Measurements from ENCODE around the gene FSIP1.

The FSIP1 gene

DNA sequence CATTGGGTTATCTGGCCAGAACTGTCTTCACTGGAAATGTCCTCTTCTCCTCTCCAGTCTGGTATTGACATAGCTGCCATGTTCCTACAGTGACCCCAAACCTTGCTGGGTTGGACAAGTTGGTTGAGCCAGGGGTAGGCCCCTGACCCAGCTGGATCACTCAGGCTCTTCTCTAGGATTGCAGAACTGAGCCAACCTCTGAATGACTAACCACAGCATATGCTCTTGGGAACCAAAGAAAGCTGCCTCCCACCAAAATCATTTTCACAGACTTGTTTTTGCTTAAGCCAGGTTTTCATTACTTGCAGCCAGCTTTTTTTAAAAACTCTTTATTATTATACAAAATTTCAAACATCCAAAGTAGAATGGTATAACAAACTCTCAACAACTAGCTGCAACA lies 41.4 kb downstream of the FSIP1 start:
- DNase-seq (ENCODE audit: low read depth): peak; percentile 53
- no peak for TF ChIP-seq CTCF (conservative IDR thresholded peaks at IDR 0.05; ENCODE audit: low read depth, low read length)
- no peak overlapping the region for H3K4me3 ChIP-seq (ENCODE audit: low read depth, low read length)

GRCh38 chr15:39738998-39739397 lies 43.6 kb downstream of the FSIP1 start:
- no peak for DNase-seq (ENCODE audit: low read depth)
- TF ChIP-seq CTCF (conservative IDR thresholded peaks at IDR 0.05; ENCODE audit: low read depth, low read length): no peak
- H3K4me3 ChIP-seq (ENCODE audit: low read depth, low read length): no peak overlapping the region

GRCh38 chr15:39737196-39737550 lies 45.5 kb downstream of the FSIP1 start:
- no peak for DNase-seq (ENCODE audit: low read depth)
- H3K4me3 ChIP-seq (ENCODE audit: low read depth, low read length): no peak overlapping the region
- TF ChIP-seq CTCF (conservative IDR thresholded peaks at IDR 0.05; ENCODE audit: low read depth, low read length): no peak

DNA sequence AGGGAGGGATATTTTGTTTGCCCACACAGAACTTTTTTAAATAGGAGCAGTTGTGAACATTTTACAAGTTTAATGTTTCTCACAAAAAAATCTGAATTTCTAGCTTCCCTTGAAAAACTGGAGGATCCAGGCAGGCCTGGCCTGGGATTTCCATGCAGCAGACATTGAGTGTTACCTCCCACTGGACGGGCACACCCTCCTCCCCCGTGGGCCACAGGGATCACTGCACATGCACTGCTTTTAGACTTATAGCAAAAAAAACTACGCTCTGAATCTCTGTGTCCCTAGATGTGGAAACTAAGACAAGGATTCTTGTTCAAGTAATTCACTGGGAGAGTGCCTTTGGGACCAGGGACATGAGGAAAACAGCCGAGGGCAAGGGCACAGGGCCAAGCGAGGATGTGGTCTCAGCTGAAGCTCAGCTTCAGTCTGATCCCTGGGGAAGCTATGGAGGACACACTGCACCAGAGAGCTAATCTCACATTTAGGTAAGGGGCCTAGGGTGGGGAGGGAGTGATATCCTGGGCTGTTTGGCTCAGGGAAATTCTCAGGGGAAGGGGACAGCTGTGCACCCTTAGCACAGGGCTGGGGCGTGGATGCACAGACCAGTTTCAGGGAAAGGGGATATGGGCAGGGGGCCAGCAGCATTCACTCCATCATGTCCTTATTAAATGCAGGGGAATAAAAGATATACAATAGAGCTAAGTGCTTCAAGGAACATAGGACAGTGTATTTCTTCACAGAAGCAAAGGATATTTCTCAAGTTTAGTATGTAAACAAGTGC lies 46.0 kb downstream of the FSIP1 start:
- no peak for TF ChIP-seq CTCF (conservative IDR thresholded peaks at IDR 0.05; ENCODE audit: low read depth, low read length)
- no peak overlapping the region for H3K4me3 ChIP-seq (ENCODE audit: low read depth, low read length)
- no peak for DNase-seq (ENCODE audit: low read depth)

- TF ChIP-seq CTCF (conservative IDR thresholded peaks at IDR 0.05; ENCODE audit: low read depth, low read length): no peak
- no peak for DNase-seq (ENCODE audit: low read depth)
Measured at GRCh38 chr15:39735120-39735717, 47.4 kb downstream of the FSIP1 start.

GRCh38 chr15:39731266-39731665 lies 51.4 kb downstream of the FSIP1 start:
- TF ChIP-seq CTCF (conservative IDR thresholded peaks at IDR 0.05; ENCODE audit: low read depth, low read length): no peak
- DNase-seq (ENCODE audit: low read depth): no peak

More at GRCh38 chr15:39735120-39735717, 47.4 kb downstream of the FSIP1 start:
- H3K4me3 ChIP-seq (ENCODE audit: low read depth, low read length): no peak overlapping the region

DNA sequence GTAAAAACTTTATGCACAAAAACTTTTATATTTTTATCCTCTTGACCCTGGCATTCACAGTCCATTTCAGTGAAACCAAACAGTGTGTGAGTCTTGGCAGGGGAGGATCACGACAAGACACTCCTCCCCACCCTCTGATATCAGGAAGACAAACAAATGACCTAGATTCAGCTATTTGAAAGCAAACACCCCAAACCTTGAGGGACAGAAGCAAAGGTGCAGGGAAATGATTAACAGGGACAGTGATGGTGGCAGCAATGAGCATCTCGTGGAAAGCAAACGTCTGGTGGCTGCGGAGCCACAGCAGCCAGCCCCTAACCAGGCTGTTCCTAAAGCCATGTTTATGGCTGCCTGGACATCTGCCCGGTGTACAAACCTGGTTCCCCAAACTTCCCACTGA lies 52.1 kb downstream of the FSIP1 start:
- TF ChIP-seq CTCF (conservative IDR thresholded peaks at IDR 0.05; ENCODE audit: low read depth, low read length): no peak
- no peak overlapping the region for H3K4me3 ChIP-seq (ENCODE audit: low read depth, low read length)
- no peak for DNase-seq (ENCODE audit: low read depth)

More at GRCh38 chr15:39731266-39731665, 51.4 kb downstream of the FSIP1 start:
- H3K4me3 ChIP-seq (ENCODE audit: low read depth, low read length): no peak overlapping the region
